ENCODE results near the gene FRYL.
"Not testable (repeated sequence)": the region's sequence is repeated elsewhere in the genome, so short reads cannot be mapped to it uniquely, and the experiment has no call there.

The FRYL gene

GRCh38 chr4:48742412-48742811 lies 37.7 kb downstream of the FRYL start:
- DNase-seq, result no peak

GRCh38 chr4:48739560-48740019 lies 40.5 kb downstream of the FRYL start:
- DNase-seq, result no peak

- no peak for DNase-seq
These were observed 41.2 kb downstream of the FRYL start for GRCh38 chr4:48738856-48739255.

- DNase-seq, result peak; percentile 51
These were observed 51.1 kb downstream of the FRYL start for GRCh38 chr4:48728906-48729496.

GRCh38 chr4:48727666-48728459 lies 52.2 kb downstream of the FRYL start:
- no peak for DNase-seq

GRCh38 chr4:48725414-48725813 lies 54.7 kb downstream of the FRYL start:
- DNase-seq, result no peak

GRCh38 chr4:48722509-48723446 lies 57.3 kb downstream of the FRYL start:
- no peak for DNase-seq

- DNase-seq, result no peak
These were observed 59.6 kb downstream of the FRYL start for GRCh38 chr4:48720459-48720858.

- no peak for DNase-seq
These were observed 61.1 kb downstream of the FRYL start for GRCh38 chr4:48718818-48719465.

GRCh38 chr4:48716285-48716684 lies 63.8 kb downstream of the FRYL start:
- not testable (repeated sequence) for DNase-seq

- no peak for DNase-seq
These were observed 69.5 kb downstream of the FRYL start for GRCh38 chr4:48710446-48711209.

GRCh38 chr4:48709901-48710300 lies 70.2 kb downstream of the FRYL start:
- no peak for DNase-seq

- no peak for DNase-seq
These were observed 71.5 kb downstream of the FRYL start for GRCh38 chr4:48708610-48709009.

- DNase-seq, result no peak
These were observed 73.3 kb downstream of the FRYL start for GRCh38 chr4:48706736-48707135.

- no peak for DNase-seq
These were observed 74.5 kb downstream of the FRYL start for GRCh38 chr4:48705609-48706008.

GRCh38 chr4:48704091-48704802 lies 75.8 kb downstream of the FRYL start:
- no peak for DNase-seq

GRCh38 chr4:48699475-48699874 lies 80.6 kb downstream of the FRYL start:
- no peak for DNase-seq

- DNase-seq, result peak; percentile 66
These were observed 81.8 kb downstream of the FRYL start for GRCh38 chr4:48698029-48698971.

GRCh38 chr4:48697516-48697915 lies 82.6 kb downstream of the FRYL start:
- not testable (repeated sequence) for DNase-seq

GRCh38 chr4:48694824-48695223 lies 85.3 kb downstream of the FRYL start:
- no peak for DNase-seq

All from islet precursor cell (in vitro differentiated cells).